PFSK-1 (cell line): ENCODE data around the gene RNFT2.

Experiments used
- FOXP2 ChIP-seq: optimal IDR thresholded peaks from 2 replicates; pipeline ENCODE3; 2011; ENCODE audit warnings: borderline replicate concordance, control low read depth, inconsistent platforms; ENCODE audit not compliant: insufficient read depth; ENCODE audit errors: extremely low read length, extremely low read depth
- POLR2AphosphoS5 ChIP-seq: IDR thresholded peaks from 2 replicates; pipeline ENCODE4 v1.6.1; 2012; ENCODE audit warnings: low read depth, mild to moderate bottlenecking, control low read depth, low read length, moderate library complexity
- SIN3A ChIP-seq: IDR thresholded peaks from 2 replicates; pipeline ENCODE4 v1.6.1; 2012; ENCODE audit warnings: mild to moderate bottlenecking, low read length, moderate library complexity, borderline replicate concordance; ENCODE audit not compliant: insufficient read depth
- TF ChIP-seq, protein P1 (sequence below), 2 experiments: IDR thresholded peaks; 2 replicates each; pipeline versions ENCODE4 v1.6.1 to v1.8.0; 2011 to 2012; ENCODE audit warnings: low read depth in 2 of 2, low read length in 2 of 2, control low read depth in 1 of 2, inconsistent platforms in 1 of 2, mild to moderate bottlenecking in 1 of 2, moderate library complexity in 1 of 2; ENCODE audit not compliant: insufficient read depth in 1 of 2

DNA sequence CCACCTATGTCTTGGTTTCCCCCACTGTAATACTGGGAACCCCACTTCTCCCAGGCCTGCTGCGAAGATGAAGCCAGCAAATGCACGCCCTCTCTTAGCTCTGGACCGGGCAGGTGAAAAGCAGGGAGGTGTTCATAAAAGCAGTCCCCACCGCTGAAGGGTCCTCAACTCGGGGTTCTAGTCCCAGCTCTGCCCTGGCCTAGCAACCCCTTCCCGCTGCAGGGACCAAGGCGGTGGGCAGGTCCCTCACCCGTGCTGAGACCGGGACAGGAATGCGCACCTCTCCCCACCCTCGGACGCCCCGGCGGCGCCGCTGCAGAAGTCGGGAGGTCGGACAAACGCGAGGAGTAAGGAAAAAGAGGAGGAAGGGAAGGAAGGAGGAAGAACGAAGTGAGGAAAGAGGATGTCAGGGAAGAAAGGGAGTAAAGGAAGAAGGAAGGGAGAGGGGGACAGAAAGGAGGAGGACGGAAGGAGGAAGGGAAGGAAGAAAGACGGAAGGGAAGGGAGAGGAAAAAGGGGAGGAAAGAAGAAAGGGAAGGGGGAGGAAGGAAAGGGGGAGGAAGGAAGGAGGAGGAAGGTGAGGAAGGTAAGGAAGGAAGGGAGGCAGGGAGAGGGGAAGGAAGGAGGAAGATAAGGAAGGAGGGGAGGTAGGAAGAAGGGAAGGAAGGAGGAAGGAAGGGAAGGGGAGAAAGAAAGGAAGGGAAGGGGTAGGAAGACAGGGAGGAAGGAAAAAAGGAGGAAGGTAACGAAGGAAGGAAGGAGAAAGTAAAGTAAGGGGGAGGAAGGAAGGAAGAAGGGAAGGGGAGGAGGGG is 947 bp upstream of the RNFT2 start:
- TF ChIP-seq POLR2AphosphoS5 (no peak), FOXP2 (no peak), SIN3A (no peak)
- TF ChIP-seq, protein P1, sequence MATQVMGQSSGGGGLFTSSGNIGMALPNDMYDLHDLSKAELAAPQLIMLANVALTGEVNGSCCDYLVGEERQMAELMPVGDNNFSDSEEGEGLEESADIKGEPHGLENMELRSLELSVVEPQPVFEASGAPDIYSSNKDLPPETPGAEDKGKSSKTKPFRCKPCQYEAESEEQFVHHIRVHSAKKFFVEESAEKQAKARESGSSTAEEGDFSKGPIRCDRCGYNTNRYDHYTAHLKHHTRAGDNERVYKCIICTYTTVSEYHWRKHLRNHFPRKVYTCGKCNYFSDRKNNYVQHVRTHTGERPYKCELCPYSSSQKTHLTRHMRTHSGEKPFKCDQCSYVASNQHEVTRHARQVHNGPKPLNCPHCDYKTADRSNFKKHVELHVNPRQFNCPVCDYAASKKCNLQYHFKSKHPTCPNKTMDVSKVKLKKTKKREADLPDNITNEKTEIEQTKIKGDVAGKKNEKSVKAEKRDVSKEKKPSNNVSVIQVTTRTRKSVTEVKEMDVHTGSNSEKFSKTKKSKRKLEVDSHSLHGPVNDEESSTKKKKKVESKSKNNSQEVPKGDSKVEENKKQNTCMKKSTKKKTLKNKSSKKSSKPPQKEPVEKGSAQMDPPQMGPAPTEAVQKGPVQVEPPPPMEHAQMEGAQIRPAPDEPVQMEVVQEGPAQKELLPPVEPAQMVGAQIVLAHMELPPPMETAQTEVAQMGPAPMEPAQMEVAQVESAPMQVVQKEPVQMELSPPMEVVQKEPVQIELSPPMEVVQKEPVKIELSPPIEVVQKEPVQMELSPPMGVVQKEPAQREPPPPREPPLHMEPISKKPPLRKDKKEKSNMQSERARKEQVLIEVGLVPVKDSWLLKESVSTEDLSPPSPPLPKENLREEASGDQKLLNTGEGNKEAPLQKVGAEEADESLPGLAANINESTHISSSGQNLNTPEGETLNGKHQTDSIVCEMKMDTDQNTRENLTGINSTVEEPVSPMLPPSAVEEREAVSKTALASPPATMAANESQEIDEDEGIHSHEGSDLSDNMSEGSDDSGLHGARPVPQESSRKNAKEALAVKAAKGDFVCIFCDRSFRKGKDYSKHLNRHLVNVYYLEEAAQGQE (IDR thresholded peaks at IDR 0.05; ENCODE audit: insufficient read depth in 1 of 2, low read depth in 2 of 2, low read length in 2 of 2), result no peak
